Calu3 (cell line): ENCODE data around the gene ANAPC13. TPM values are rescaled to one million over a fixed set of nuclear protein-coding genes. Genes with fewer than 3 reads are reported as not detected.
A peak's percentile ranks its signal among the peaks of the same experiment; 100 is the strongest.

Experiments used
- BruUV-seq: library from RNA; stranded (reverse); fragments of 400-500 nt; replicated peaks from 2 replicates; lab custom pipeline; 2021; lab: Mats Ljungman, UMichigan
- CTCF ChIA-PET: fragments of 300-600 bp; sonication (Branson Sonifier 250); formaldehyde crosslinking; loops from one replicate; lab custom pipeline; 2022; ENCODE audit warnings: antibody characterized with exemption; lab: Charles Lee
- DNase-seq: peaks from one replicate; pipeline ENCODE4 v3.0.0; 2022
- H3K27ac Mint-ChIP-seq: one replicate; pipeline ENCODE4 v1.8.0; 2022; ENCODE audit warnings: mixed read lengths; ENCODE audit not compliant: unreplicated experiment
- H3K27me3 Mint-ChIP-seq: one replicate; pipeline ENCODE4 v1.8.0; 2022; ENCODE audit warnings: mixed read lengths; ENCODE audit not compliant: unreplicated experiment
- H3K36me3 Mint-ChIP-seq: one replicate; pipeline ENCODE4 v1.8.0; 2022; ENCODE audit warnings: mild to moderate bottlenecking, moderate library complexity, mixed read lengths; ENCODE audit not compliant: insufficient read depth, unreplicated experiment
- H3K4me1 Mint-ChIP-seq: one replicate; pipeline ENCODE4 v1.8.0; 2022; ENCODE audit warnings: mild to moderate bottlenecking, low read depth, mixed read lengths; ENCODE audit not compliant: unreplicated experiment
- H3K4me3 Mint-ChIP-seq: one replicate; pipeline ENCODE4 v1.8.0; 2022; ENCODE audit warnings: mild to moderate bottlenecking, low read depth, moderate library complexity, mixed read lengths; ENCODE audit not compliant: unreplicated experiment
- H3K9me3 Mint-ChIP-seq: one replicate; pipeline ENCODE4 v1.8.0; 2022; ENCODE audit warnings: low read depth, mixed read lengths; ENCODE audit not compliant: unreplicated experiment
- intact Hi-C: fragments of 100-400 bp; cut with micrococcal nuclease; formaldehyde crosslinking; loops from one replicate; pipeline ENCODE4 v1.10.0; 2022; ENCODE audit not compliant: unreplicated experiment
- total RNA-seq: library from RNA; stranded (reverse); gene quantifications from 2 replicates; pipeline ENCODE4 v1.2.3, GENCODE V29; 2022
- TF ChIP-seq, protein P1 (sequence below): fragments of 200-600 bp; IDR thresholded peaks from one replicate; pipeline ENCODE4 v1.8.0; 2022; ENCODE audit warnings: antibody characterized with exemption; ENCODE audit not compliant: unreplicated experiment

Gene ANAPC13
- total RNA-seq, 1 experiment from 2014 or later, result 49.2 TPM

DNA sequence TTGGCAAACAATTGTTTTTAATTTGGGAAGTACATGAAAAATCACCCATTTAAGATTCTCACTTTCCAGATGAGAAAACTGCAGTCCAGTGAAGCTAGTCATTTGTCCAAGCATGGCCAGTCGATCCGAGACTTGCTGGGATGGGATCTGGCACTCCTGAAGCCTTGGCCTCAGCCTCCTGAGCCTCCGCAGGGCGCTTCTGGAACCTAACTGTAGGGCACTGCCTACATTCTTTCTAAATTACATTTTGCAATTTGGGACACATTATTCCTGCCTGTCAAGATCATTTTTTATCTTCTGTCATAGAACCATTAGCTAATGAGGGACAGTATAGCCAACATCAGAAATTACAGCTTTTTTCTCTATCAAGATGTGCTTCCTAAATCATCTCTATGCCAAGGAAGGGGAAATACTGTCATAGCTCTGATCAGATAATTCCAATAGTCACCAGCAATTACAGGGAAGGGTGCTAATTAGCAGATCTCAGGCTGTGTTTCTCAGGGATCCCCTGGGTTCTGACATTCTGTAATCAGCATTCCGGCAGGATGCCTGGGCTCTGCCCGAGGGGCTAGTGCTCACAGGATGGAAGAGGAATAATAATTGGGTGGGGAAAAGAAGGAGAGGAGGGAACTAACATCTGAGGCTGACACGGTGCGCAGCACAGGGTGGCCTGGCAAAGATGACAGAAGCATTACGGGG is 28.3 kb downstream of the ANAPC13 start:
- peaks cover 14% of the 10 kb centered on the region for H3K27me3 Mint-ChIP-seq
- no peak overlapping the region for H3K4me3 Mint-ChIP-seq
- H3K36me3 Mint-ChIP-seq, result no peaks in the 10 kb centered on the region
- CTCF ChIA-PET, result interaction anchor here (0.6 kb wide), 1 partner anchor 306 kb away, joined by 3 read pairs; no protein-coding TSS in a partner anchor
- DNase-seq, result no peak
- H3K4me1 Mint-ChIP-seq, result no peaks in the 10 kb centered on the region
- intact Hi-C loops, result no loop called here
- no peaks in the 10 kb centered on the region for H3K9me3 Mint-ChIP-seq
- H3K27ac Mint-ChIP-seq, result no peak overlapping the region
- no TSS peak for BruUV-seq
- TF ChIP-seq, protein P1, sequence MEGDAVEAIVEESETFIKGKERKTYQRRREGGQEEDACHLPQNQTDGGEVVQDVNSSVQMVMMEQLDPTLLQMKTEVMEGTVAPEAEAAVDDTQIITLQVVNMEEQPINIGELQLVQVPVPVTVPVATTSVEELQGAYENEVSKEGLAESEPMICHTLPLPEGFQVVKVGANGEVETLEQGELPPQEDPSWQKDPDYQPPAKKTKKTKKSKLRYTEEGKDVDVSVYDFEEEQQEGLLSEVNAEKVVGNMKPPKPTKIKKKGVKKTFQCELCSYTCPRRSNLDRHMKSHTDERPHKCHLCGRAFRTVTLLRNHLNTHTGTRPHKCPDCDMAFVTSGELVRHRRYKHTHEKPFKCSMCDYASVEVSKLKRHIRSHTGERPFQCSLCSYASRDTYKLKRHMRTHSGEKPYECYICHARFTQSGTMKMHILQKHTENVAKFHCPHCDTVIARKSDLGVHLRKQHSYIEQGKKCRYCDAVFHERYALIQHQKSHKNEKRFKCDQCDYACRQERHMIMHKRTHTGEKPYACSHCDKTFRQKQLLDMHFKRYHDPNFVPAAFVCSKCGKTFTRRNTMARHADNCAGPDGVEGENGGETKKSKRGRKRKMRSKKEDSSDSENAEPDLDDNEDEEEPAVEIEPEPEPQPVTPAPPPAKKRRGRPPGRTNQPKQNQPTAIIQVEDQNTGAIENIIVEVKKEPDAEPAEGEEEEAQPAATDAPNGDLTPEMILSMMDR, result no peak

DNA sequence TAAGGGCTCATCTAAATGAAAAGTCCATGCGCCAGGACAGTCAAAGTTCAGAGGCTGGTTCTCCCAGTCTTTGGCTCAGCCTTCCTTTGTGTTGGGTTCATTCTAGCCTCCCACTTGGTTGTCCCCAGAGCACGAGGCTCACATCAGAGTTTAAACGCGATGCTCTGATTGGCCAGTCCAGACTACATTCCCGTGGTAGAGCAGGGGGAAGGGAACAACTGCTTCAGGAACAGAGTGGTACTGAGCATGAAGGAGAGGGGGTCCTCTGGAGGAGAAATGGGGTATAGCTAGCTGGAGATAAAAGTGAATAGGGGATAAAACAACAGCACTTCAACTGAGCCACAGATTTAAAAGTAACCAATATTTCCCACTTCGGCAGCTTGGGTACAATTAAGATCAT is 32.2 kb downstream of the ANAPC13 start:
- TF ChIP-seq, protein P1, result no peak
- intact Hi-C loops, result no loop called here
- no peak for DNase-seq
- Mint-ChIP-seq H3K27me3 (peaks cover 14% of the 10 kb centered on the region), H3K27ac (no peak overlapping the region), H3K36me3 (no peaks in the 10 kb centered on the region), H3K9me3 (no peaks in the 10 kb centered on the region), H3K4me3 (no peak overlapping the region), H3K4me1 (no peaks in the 10 kb centered on the region)
- CTCF ChIA-PET, result interaction anchor here (1.0 kb wide), 2 partner anchors 79 to 145 kb away, joined by 3 to 4 read pairs; no protein-coding TSS in a partner anchor
- no TSS peak for BruUV-seq

DNA sequence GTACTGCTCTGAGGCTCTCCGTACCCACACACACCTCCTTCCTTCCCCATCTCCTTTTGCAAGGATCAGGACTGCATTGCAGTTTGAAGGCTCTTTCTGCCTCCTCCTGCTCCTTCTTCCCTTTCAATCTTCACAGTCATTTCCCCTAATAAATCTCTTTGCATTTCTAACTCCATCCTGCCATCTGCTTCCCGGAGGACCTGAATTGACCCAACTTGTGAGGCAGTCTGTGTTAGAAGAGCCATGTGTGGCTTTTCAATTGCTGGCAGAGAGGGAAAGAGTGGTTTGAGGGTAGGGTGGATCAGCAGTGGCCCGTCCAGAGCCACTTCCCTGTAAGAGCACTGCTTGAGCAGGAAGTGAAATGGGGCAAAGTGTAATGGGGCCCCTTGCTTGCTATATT is 35.8 kb downstream of the ANAPC13 start:
- Mint-ChIP-seq H3K4me1 (no peaks in the 10 kb centered on the region), H3K4me3 (no peak overlapping the region), H3K27me3 (no peaks in the 10 kb centered on the region), H3K9me3 (peaks cover 6% of the 10 kb centered on the region), H3K27ac (no peak overlapping the region), H3K36me3 (no peaks in the 10 kb centered on the region)
- TF ChIP-seq, protein P1, result no peak
- BruUV-seq, result no TSS peak
- CTCF ChIA-PET, result interaction anchor here (0.6 to 1.9 kb wide), 7 partner anchors 24 to 386 kb away, joined by 3 to 8 read pairs (median 4); partner anchors contain the start of gene AMOTL2
- intact Hi-C loops, result loop anchor here (1.0 kb wide), 1 partner anchor 142 kb away; no protein-coding TSS in a partner anchor
- DNase-seq, result no peak

DNA sequence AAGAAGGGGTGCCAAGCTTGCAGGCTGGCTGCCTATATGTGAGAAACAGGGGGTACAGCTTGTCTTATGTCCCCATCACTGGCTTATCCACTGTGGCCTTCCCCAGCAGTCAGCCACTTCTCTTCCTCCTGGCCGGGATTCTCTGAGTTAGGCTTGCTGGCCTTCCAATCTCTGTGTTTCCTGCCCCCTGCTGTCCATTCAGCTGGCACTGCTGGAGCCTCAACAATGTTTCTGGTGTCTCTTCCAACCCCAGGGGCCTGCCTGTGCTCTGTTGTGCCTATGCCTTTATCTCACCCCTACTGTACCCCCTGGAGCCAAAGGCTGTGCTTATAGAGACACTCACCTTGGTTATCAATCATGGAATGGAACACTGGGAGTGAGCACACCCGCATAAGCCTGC is 36.5 kb downstream of the ANAPC13 start:
- Mint-ChIP-seq H3K9me3 (peaks cover 11% of the 10 kb centered on the region), H3K27ac (no peak overlapping the region), H3K4me1 (no peaks in the 10 kb centered on the region), H3K4me3 (no peak overlapping the region), H3K27me3 (no peaks in the 10 kb centered on the region), H3K36me3 (no peaks in the 10 kb centered on the region)
- no TSS peak for BruUV-seq
- intact Hi-C loops, result loop anchor here (1.0 kb wide), 1 partner anchor 141 kb away; no protein-coding TSS in a partner anchor
- CTCF ChIA-PET, result interaction anchor here (0.6 to 1.9 kb wide), 7 partner anchors 25 to 385 kb away, joined by 3 to 8 read pairs (median 4); partner anchors contain the start of gene AMOTL2
- peak; percentile 76 for DNase-seq
- TF ChIP-seq, protein P1, result peak; percentile 63
